HG03378 (cell line): ENCODE measurements around the gene TIAM2.
A peak's percentile ranks its signal among the peaks of the same experiment; 100 is the strongest.

Source experiments
- ATAC-seq: cut with Tn5 transposase; IDR thresholded peaks from one replicate; pipeline ENCODE4 v1.9.1; 2021; ENCODE audit warnings: mild to moderate bottlenecking, moderate library complexity; ENCODE audit not compliant: unreplicated experiment

Gene TIAM2

GRCh38 chr6:155055729-155056128 lies 60.6 kb downstream of the TIAM2 start:
- ATAC-seq: no peak

GRCh38 chr6:155056756-155057155 lies 61.6 kb downstream of the TIAM2 start:
- ATAC-seq: no peak

- ATAC-seq: no peak
These were observed 66.3 kb downstream of the TIAM2 start for GRCh38 chr6:155061381-155061780.

- ATAC-seq: no peak
These were observed 67.8 kb downstream of the TIAM2 start for GRCh38 chr6:155062866-155063341.

- ATAC-seq: no peak
These were observed 69.2 kb downstream of the TIAM2 start for GRCh38 chr6:155064303-155064702.

GRCh38 chr6:155066361-155066760 lies 71.2 kb downstream of the TIAM2 start:
- no peak for ATAC-seq

GRCh38 chr6:155066921-155067680 lies 72.0 kb downstream of the TIAM2 start:
- no peak for ATAC-seq

GRCh38 chr6:155067956-155068615 lies 73.0 kb downstream of the TIAM2 start:
- ATAC-seq: no peak

GRCh38 chr6:155069543-155069942 lies 74.4 kb downstream of the TIAM2 start:
- no peak for ATAC-seq

- ATAC-seq: no peak
These were observed 81.0 kb downstream of the TIAM2 start for GRCh38 chr6:155075930-155076695.

GRCh38 chr6:155077331-155077730 lies 82.2 kb downstream of the TIAM2 start:
- no peak for ATAC-seq

- ATAC-seq: no peak
These were observed 82.7 kb downstream of the TIAM2 start for GRCh38 chr6:155077784-155078183.

GRCh38 chr6:155078331-155078745 lies 83.2 kb downstream of the TIAM2 start:
- no peak for ATAC-seq

- ATAC-seq: peak; percentile 67
These were observed 84.9 kb downstream of the TIAM2 start for GRCh38 chr6:155079985-155080452.

- ATAC-seq: no peak
These were observed 86.0 kb downstream of the TIAM2 start for GRCh38 chr6:155080881-155081845.

- no peak for ATAC-seq
These were observed 89.5 kb downstream of the TIAM2 start for GRCh38 chr6:155084431-155085123.

- no peak for ATAC-seq
These were observed 90.6 kb downstream of the TIAM2 start for GRCh38 chr6:155085582-155086257.

- no peak for ATAC-seq
These were observed 93.7 kb downstream of the TIAM2 start for GRCh38 chr6:155088856-155089255.

- ATAC-seq: no peak
These were observed 94.6 kb downstream of the TIAM2 start for GRCh38 chr6:155089746-155090145.
